ENCODE data around the gene NGLY1. TPM values are rescaled to one million over a fixed set of nuclear protein-coding genes. Genes with fewer than 3 reads are reported as not detected.

Gene NGLY1
- total and polyA plus RNA-seq, 7 donors, result 17.9 to 28.8 (median 25.8) TPM

GRCh38 chr3:25803833-25804232 lies 20.6 kb upstream of the NGLY1 start:
- DNase-seq, result no peak
- no peaks in the 10 kb centered on the region for H3K9me3 ChIP-seq
- no peaks in the 10 kb centered on the region for H3K27me3 ChIP-seq
- TF ChIP-seq POLR2A (IDR thresholded peaks at IDR 0.05) (no peak), EP300 (IDR thresholded peaks at IDR 0.05) (no peak), CTCF (IDR thresholded peaks at IDR 0.05) (no peak), POLR2AphosphoS5 (IDR thresholded peaks at IDR 0.05) (no peak)
- 88 to 89% methylated on average over 2 of the region's 2 CpGs for WGBS, 2 donors
- H3K4me1 ChIP-seq, result no peaks in the 10 kb centered on the region
- no peak overlapping the region for H3K4me3 ChIP-seq
- no peaks in the 10 kb centered on the region for H3K36me3 ChIP-seq
- intact Hi-C loops (cut with DNase I), result no loop called here
- H3K27ac ChIP-seq, result no peak overlapping the region

GRCh38 chr3:25801786-25802185 lies 18.5 kb upstream of the NGLY1 start:
- DNase-seq, result no peak
- WGBS, 2 donors, result 90 to 95% methylated on average over 3 of the region's 3 CpGs
- H3K9me3 ChIP-seq, result no peaks in the 10 kb centered on the region
- intact Hi-C loops (cut with DNase I), result no loop called here
- no peak overlapping the region for H3K4me3 ChIP-seq
- no peaks in the 10 kb centered on the region for H3K4me1 ChIP-seq
- no peaks in the 10 kb centered on the region for H3K36me3 ChIP-seq
- H3K27ac ChIP-seq, result no peak overlapping the region
- TF ChIP-seq CTCF (IDR thresholded peaks at IDR 0.05) (no peak), POLR2A (IDR thresholded peaks at IDR 0.05) (no peak), POLR2AphosphoS5 (IDR thresholded peaks at IDR 0.05) (no peak), EP300 (IDR thresholded peaks at IDR 0.05) (no peak)
- no peaks in the 10 kb centered on the region for H3K27me3 ChIP-seq

GRCh38 chr3:25789596-25790556 lies 6.6 kb upstream of the NGLY1 start, which contains the start of gene OXSM:
Gene OXSM (plus strand): TSS chr3:25790090. CDS start chr3:25791021, 931 bp downstream.
- no peaks in the 10 kb centered on the region for H3K27me3 ChIP-seq
- H3K9me3 ChIP-seq, result no peaks in the 10 kb centered on the region
- DNase-seq, result peak; percentile 95
- TF ChIP-seq POLR2A (IDR thresholded peaks at IDR 0.05) (peak; percentile 61 to 86), POLR2AphosphoS5 (IDR thresholded peaks at IDR 0.05) (peak; percentile 89 to 97 (median 91)), CTCF (IDR thresholded peaks at IDR 0.05) (no peak), EP300 (IDR thresholded peaks at IDR 0.05) (peak in 3 of 4 donors; percentile 72 to 95 (median 90))
- H3K4me3 ChIP-seq, result peak within 1 kb of the TSS; percentile 53 to 66 (median 64)
- WGBS, 2 donors, result 1% methylated on average over 56 of the region's 56 CpGs
- intact Hi-C loops (cut with DNase I), result loop anchor here (5.0 to 10.0 kb wide), 2 partner anchors 363 to 1695 kb away; partner anchors contain the start of genes RARB and SLC4A7
- peaks cover 0 to 38% (median 12%) of the 10 kb centered on the region in 4 donors for H3K4me1 ChIP-seq
- peak within 1 kb of the TSS; percentile 81 to 89 (median 88) for H3K27ac ChIP-seq
- H3K36me3 ChIP-seq, result peaks cover 0 to 12% (median 0%) of the 10 kb centered on the region in 4 donors

GRCh38 chr3:25789209-25789595 lies 6.0 kb upstream of the NGLY1 start:
- Histone ChIP-seq H3K4me3 (peak overlapping the region; percentile 53 to 66 (median 64)), H3K27me3 (no peaks in the 10 kb centered on the region), H3K9me3 (no peaks in the 10 kb centered on the region), H3K4me1 (peaks cover 0 to 38% (median 13%) of the 10 kb centered on the region in 4 donors), H3K27ac (peak overlapping the region; percentile 81 to 89 (median 88)), H3K36me3 (peaks cover 0 to 5% (median 0%) of the 10 kb centered on the region in 4 donors)
- TF ChIP-seq POLR2A (IDR thresholded peaks at IDR 0.05) (no peak), EP300 (IDR thresholded peaks at IDR 0.05) (no peak), POLR2AphosphoS5 (IDR thresholded peaks at IDR 0.05) (no peak), CTCF (IDR thresholded peaks at IDR 0.05) (no peak)
- 6 to 22% methylated on average over 2 of the region's 2 CpGs for WGBS, 2 donors
- DNase-seq, result no peak
- intact Hi-C loops (cut with DNase I), result loop anchor here (5.0 kb wide), 1 partner anchor 362 kb away; the partner anchor contains the start of gene RARB

All from sigmoid colon (tissue), 7 donors.